HUES64 (cell line): ENCODE measurements around the gene PTPRD.

Experiments used
- H3K27ac ChIP-seq: 2 replicates; pipeline ENCODE4 v1.7.0; 2013; ENCODE audit warnings: low read depth, low read length, inconsistent platforms
- H3K27me3 ChIP-seq: 2 replicates; pipeline ENCODE4 v1.6.1; 2013; ENCODE audit warnings: mild to moderate bottlenecking, low read length; ENCODE audit not compliant: insufficient read depth
- H3K36me3 ChIP-seq: 2 replicates; pipeline ENCODE4 v1.6.1; 2013; ENCODE audit warnings: mild to moderate bottlenecking, low read length; ENCODE audit not compliant: insufficient read depth
- H3K4me1 ChIP-seq: 2 replicates; pipeline ENCODE4 v1.6.1; 2013; ENCODE audit warnings: mild to moderate bottlenecking, low read length, moderate library complexity; ENCODE audit not compliant: insufficient read depth
- H3K4me3 ChIP-seq: 2 replicates; pipeline ENCODE4 v1.5.1; 2013; ENCODE audit warnings: mild to moderate bottlenecking, low read length, moderate library complexity
- H3K9ac ChIP-seq: 2 replicates; pipeline ENCODE4 v1.6.1; 2013; ENCODE audit warnings: mild to moderate bottlenecking, low read depth, low read length
- H3K9me3 ChIP-seq: 2 replicates; pipeline ENCODE4 v1.6.1; 2013; ENCODE audit warnings: low read depth, low read length; ENCODE audit not compliant: insufficient read depth
- WGBS: fragments of 150-250, 120-280 bp; methylation state at CpG from one replicate; pipeline ENCODE4 v1.1.7; 2013; ENCODE audit warnings: missing lambda C conversion rate; 5-methylcytosine and 5-hydroxymethylcytosine counted together

Gene PTPRD

DNA sequence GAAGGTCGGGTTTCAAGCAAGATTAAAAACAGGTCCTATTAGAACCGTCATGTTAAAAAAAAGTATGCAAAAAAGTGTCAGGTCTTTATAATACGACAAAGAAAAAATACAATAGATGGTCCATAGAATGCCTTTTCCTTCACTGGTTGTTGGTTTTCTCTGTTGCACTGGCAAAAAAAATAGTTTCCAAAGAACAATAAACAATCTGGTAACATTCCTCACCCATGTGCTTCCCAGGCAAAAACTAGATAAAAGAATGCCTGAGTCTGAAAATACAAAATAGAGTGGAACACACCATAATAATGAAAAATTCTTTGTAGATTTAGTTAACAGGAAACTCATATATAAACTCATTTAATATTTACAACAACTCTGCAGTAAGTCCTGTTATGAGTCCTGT is 2223.3 kb downstream of the PTPRD start:
- Histone ChIP-seq H3K9ac (no peak overlapping the region), H3K36me3 (no peaks in the 10 kb centered on the region)
- WGBS = 89% methylated on average over 3 of the region's 3 CpGs

DNA sequence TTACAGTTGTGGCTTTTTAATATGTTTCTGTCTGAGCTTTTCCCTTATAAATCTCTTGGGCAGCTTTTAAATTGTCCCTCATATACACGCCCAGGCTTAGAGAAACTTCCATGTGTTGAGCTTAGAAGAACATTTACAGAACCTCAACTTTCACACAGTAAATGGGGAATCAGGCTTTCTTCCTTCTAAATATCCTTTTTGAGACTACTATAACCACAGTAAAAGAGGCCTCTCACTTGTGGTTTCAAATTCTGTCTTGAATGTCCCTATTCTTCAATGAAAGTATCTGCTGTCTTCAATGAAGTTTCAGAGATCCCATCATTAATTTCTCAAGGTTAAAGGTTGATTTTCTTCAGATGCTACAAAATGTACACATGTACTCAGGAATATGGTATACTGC is 2224.7 kb downstream of the PTPRD start:
- H3K9ac ChIP-seq = no peak overlapping the region
- no peak overlapping the region for H3K27ac ChIP-seq
- no peaks in the 10 kb centered on the region for H3K36me3 ChIP-seq
- no peaks in the 10 kb centered on the region for H3K4me1 ChIP-seq
- H3K4me3 ChIP-seq = no peak overlapping the region
- H3K27me3 ChIP-seq = no peaks in the 10 kb centered on the region
- WGBS = 79% methylated on average over 1 of the region's 1 CpG
- H3K9me3 ChIP-seq = no peaks in the 10 kb centered on the region

More for the DNA sequence above, 2223.3 kb downstream of the PTPRD start:
- H3K27me3 ChIP-seq = no peaks in the 10 kb centered on the region
- H3K9me3 ChIP-seq = no peaks in the 10 kb centered on the region
- H3K27ac ChIP-seq = no peak overlapping the region
- H3K4me3 ChIP-seq = no peak overlapping the region
- peaks cover 3% of the 10 kb centered on the region; the same call in 1 of the 2 replicates for H3K4me1 ChIP-seq

DNA sequence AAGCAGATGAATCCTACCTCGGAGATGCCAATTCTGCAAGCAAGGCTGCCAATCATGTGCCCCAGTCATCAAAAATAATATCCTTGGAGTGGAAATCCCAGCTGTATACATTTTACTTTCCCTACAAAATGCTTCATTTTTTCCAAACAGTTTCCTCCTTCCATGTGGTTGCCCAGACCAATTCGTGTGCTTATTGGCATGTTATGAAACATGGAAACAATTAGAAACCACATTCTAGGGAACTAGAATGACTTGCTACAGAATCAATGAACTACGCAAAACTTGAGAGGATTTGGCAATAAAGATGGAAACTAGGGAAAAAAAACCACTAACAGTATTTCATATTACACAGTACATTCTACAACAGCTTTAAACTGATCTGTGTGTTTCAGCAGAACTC is 2228.7 kb downstream of the PTPRD start:
- no peak overlapping the region for H3K4me3 ChIP-seq
- H3K4me1 ChIP-seq = no peaks in the 10 kb centered on the region
- H3K36me3 ChIP-seq = no peaks in the 10 kb centered on the region
- H3K27me3 ChIP-seq = no peaks in the 10 kb centered on the region
- no peak overlapping the region for H3K27ac ChIP-seq
- H3K9ac ChIP-seq = no peak overlapping the region
- H3K9me3 ChIP-seq = no peaks in the 10 kb centered on the region
- WGBS = 96% methylated on average over 3 of the region's 3 CpGs

DNA sequence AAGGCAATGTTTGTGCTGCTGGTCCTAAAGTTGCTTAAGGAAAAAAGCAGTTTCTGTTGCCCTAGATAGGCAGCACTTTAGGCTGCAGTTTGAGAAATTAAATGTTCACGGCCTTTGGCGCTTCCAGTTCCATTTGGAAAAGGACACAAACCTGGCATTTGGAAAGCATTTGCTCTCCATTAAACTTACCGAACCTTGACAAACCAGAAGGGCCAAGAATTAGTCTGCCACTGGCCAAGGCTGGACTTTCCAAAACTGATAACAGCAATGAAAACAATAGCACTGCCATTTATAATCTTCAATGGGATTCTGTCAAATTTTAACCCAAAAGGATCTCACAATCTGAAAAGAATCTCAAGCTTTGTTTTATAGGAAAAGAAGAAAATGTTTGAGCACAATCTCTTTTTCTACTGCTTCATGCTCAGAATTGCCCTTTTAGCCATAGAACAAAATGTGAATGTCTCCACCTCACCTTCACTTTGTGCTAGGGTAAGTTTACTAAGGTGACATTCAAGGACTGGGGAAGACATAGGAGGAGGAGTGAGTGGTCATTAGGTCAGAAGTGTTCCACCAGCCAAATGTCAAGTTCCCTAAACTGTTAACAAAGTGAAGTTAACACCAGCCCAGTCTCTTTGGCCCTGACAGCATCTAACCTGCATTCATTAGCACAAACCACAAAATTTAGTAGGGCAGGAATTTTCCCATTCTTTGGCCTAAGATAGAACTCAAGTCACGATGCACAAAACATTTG is 2229.8 kb downstream of the PTPRD start:
- H3K36me3 ChIP-seq = no peaks in the 10 kb centered on the region
- H3K27me3 ChIP-seq = no peaks in the 10 kb centered on the region
- H3K4me1 ChIP-seq = no peaks in the 10 kb centered on the region
- H3K9me3 ChIP-seq = no peaks in the 10 kb centered on the region
- no peak overlapping the region for H3K9ac ChIP-seq
- WGBS = 69% methylated on average over 4 of the region's 4 CpGs
- H3K27ac ChIP-seq = no peak overlapping the region
- H3K4me3 ChIP-seq = no peak overlapping the region

DNA sequence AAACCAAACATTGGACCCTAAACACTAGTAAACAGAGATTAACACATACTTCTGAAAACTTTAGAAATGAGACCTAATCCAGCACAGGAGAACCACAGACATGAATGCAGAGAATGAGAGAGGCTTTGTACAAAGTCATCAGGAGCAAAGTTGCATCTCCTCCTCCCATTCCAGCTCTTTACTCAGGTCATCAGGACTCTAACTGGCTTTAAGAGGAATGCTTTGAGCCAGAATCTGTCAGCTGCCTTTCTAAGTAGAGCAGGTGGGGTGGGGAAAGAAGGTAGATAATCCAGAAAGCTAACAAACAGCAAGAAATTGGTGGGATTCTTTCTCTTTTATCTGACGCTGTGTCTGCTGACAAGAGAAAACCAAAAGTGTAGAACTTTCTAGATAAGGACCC is 2230.5 kb downstream of the PTPRD start:
- Histone ChIP-seq H3K9ac (no peak overlapping the region), H3K4me3 (no peak overlapping the region), H3K4me1 (no peaks in the 10 kb centered on the region), H3K27ac (no peak overlapping the region), H3K9me3 (no peaks in the 10 kb centered on the region), H3K36me3 (no peaks in the 10 kb centered on the region), H3K27me3 (no peaks in the 10 kb centered on the region)
- 79% methylated on average over 1 of the region's 1 CpG for WGBS

DNA sequence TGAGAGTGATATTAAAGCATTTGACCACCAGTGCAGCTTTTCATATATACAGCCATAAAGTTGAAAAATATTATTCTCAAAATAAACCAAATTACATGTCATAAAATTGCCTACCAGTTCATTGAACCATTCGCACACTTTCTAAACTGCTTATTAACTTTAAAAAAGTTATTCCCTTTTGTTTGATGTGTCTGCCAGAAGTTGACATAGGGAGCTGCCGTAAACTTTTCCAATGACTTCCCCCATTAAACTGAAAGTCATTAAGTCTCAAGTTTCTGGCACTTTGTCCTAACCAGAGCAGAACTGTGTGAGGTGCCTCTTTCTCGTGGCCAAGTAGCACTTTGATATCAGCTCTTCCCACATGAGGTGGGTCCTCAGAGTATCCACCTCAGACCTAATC is 2231.2 kb downstream of the PTPRD start:
- Histone ChIP-seq H3K4me1 (no peaks in the 10 kb centered on the region), H3K27me3 (no peaks in the 10 kb centered on the region), H3K36me3 (no peaks in the 10 kb centered on the region), H3K9me3 (no peaks in the 10 kb centered on the region), H3K27ac (no peak overlapping the region), H3K9ac (no peak overlapping the region), H3K4me3 (no peak overlapping the region)
- WGBS = 98% methylated on average over 3 of the region's 3 CpGs

DNA sequence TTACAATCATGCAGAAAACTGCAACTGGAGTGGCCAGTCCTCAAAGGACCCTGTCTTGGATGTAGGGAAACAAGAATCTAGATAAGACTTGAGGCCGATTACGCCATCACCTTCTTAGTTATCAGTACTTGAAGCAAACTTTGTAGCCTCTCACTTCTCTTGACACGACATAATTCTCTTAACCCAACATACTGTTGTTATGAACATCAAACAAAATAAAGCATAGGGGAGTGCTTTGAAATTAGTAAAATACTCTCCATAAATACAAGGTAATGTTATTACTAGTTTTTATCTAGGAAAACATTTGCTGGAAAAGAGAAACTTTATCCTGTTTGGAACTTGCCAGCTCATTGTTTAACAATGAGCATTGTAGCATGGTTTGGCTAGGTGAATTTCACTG is 2238.3 kb downstream of the PTPRD start:
- no peaks in the 10 kb centered on the region for H3K4me1 ChIP-seq
- 94% methylated on average over 3 of the region's 3 CpGs for WGBS
- no peak overlapping the region for H3K9ac ChIP-seq
- peaks cover 6% of the 10 kb centered on the region; the same call in 1 of the 2 replicates for H3K36me3 ChIP-seq
- no peak overlapping the region for H3K4me3 ChIP-seq
- no peaks in the 10 kb centered on the region for H3K27me3 ChIP-seq
- H3K27ac ChIP-seq = no peak overlapping the region
- H3K9me3 ChIP-seq = no peaks in the 10 kb centered on the region

DNA sequence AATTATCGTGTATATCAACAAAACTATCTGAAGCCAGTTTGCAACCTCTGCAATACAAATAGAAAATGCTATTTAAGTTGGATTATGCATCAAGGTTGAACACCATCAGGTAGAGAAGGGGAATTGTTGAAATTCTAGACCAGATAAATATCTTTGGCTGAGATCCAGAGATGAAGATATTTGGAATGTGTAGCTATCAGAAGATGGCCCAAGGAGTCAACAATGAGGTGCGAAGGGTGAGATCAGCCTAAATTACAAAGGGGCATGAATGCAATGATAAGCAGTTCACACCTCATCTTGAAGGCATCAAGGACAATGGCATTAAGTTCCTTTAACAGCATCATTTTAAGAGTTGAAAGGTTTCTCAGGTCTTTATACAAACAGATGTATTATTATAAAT is 2241.1 kb downstream of the PTPRD start:
- Histone ChIP-seq H3K4me1 (peaks cover 3% of the 10 kb centered on the region; the same call in 1 of the 2 replicates), H3K36me3 (peaks cover 6% of the 10 kb centered on the region; the same call in 1 of the 2 replicates), H3K27ac (no peak overlapping the region), H3K4me3 (no peak overlapping the region), H3K27me3 (no peaks in the 10 kb centered on the region), H3K9me3 (no peaks in the 10 kb centered on the region), H3K9ac (no peak overlapping the region)
- 94% methylated on average over 1 of the region's 2 CpGs for WGBS

DNA sequence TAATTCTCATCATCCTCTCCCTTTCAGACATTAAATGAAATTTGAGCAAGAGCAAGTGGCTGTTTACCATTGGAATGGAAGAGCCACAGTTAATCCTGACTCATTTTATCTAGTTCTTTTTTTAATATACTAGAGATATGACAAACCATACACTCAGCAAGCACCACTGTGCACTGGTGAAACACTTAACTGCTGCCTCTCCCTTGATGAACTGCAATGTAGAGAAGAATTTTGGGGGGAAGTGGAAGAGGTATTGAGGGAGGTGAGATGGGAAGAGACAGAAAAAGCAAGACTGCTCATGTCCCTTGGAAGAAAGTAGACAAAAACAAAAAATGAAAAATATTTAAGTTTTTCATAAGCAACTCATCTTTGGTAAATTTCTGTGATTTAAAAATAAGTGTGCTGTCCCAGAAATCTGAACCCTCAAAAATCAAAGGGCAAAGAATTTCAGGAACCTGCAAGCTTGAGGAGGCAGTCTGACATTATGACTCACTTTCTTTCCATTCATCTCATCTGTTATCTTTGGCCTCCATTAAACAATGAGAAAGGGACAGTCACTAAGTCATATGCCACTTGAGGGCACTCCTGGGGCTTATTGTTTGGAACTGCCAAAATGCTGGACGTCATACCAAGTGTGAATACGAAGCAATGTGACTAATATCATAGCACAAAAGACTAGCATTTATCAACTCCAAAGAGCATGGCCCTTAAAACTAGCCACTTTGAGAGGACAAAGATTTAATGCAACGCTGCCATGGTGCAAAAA is 2246.5 kb downstream of the PTPRD start:
- no peaks in the 10 kb centered on the region for H3K36me3 ChIP-seq
- WGBS = 82% methylated on average over 3 of the region's 3 CpGs
- H3K9ac ChIP-seq = no peak overlapping the region
- no peak overlapping the region for H3K4me3 ChIP-seq
- H3K27ac ChIP-seq = no peak overlapping the region
- H3K27me3 ChIP-seq = no peaks in the 10 kb centered on the region
- H3K4me1 ChIP-seq = peaks cover 6% of the 10 kb centered on the region; the same call in 1 of the 2 replicates
- H3K9me3 ChIP-seq = no peaks in the 10 kb centered on the region

DNA sequence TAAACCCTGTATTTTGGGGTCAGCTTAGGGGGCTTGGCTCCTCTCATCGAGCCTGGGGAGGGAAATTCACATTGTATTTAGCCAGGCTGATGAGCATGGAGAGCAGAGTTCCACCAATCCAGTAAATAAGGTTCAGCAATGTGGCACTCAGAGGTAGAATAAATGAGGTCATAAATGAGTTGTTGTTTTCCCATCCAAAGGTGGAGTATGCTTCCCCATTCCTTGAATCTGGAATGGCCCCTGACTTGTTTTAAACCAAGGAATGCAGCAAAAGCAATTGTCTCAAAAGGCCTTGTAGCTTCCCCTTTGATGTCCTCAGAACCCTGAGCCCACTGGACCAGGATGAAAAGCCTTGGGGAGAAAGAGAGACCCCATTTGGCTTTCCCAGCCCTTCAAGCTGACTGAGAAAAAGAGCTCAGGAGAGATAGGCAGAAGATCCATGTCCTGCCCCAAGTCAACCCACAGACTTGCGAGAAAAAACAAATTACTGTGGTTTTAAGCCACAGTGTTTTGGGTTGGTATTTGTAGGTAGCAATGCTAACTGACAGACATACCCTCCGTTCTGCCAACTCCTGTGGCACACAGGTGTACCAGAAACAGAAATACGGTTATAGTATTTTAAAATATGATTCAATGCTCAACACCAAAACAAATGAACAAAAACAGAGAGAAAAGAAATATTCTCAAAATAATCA is 2247.2 kb downstream of the PTPRD start:
- Histone ChIP-seq H3K9ac (no peak overlapping the region), H3K36me3 (no peaks in the 10 kb centered on the region), H3K27me3 (no peaks in the 10 kb centered on the region), H3K27ac (no peak overlapping the region), H3K4me3 (no peak overlapping the region), H3K9me3 (no peaks in the 10 kb centered on the region), H3K4me1 (peaks cover 6% of the 10 kb centered on the region; the same call in 1 of the 2 replicates)
- 94% methylated on average over 4 of the region's 4 CpGs for WGBS

DNA sequence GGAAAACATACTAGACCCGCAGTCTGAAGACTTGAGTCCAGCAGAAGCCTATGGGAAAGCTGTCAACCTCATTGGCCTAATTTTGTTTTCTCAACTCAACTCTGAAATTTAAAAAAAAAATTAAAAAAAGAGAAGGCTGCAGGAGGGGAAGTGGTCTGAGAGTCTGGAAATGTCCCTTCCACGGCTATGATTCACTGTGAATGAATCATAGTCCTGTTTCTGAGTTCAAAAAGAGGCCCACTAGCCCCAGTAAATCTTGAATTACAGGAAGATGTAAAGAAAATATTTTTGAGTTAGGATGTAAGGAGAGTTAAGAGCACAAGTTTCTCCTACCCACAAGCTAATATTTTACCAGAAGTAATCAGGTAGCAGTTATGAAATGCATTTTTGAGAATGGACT is 2247.8 kb downstream of the PTPRD start:
- no peak overlapping the region for H3K4me3 ChIP-seq
- no peak overlapping the region for H3K27ac ChIP-seq
- H3K9me3 ChIP-seq = no peaks in the 10 kb centered on the region
- no peak overlapping the region for H3K9ac ChIP-seq
- peaks cover 6% of the 10 kb centered on the region; the same call in 1 of the 2 replicates for H3K4me1 ChIP-seq
- no peaks in the 10 kb centered on the region for H3K36me3 ChIP-seq
- 48% methylated on average over 2 of the region's 2 CpGs for WGBS
- H3K27me3 ChIP-seq = no peaks in the 10 kb centered on the region
